Fibroblast of upper back skin (primary cell): ENCODE results near the gene SUSD2.
"Not testable (repeated sequence)": the region's sequence is repeated elsewhere in the genome, so short reads cannot be mapped to it uniquely, and the experiment has no call there.

ENCODE experiments used
- DNase-seq: peaks from one replicate; pipeline ENCODE4 v3.0.0-alpha.2; 2013

SUSD2 gene

GRCh38 chr22:24178021-24178431 is 3.3 kb upstream of the SUSD2 start:
- no peak for DNase-seq

- peak; percentile 9 for DNase-seq
Measured at GRCh38 chr22:24178502-24179440, 2.5 kb upstream of the SUSD2 start.

GRCh38 chr22:24179478-24180210 is 1.6 kb upstream of the SUSD2 start:
- no peak for DNase-seq

- no peak for DNase-seq
Measured at GRCh38 chr22:24180316-24181087, 785 bp upstream of the SUSD2 start.

- no peak for DNase-seq
Measured at GRCh38 chr22:24181996-24182899, 961 bp downstream of the SUSD2 start.

GRCh38 chr22:24182900-24183246 is 1.6 kb downstream of the SUSD2 start:
- not testable (repeated sequence) for DNase-seq

GRCh38 chr22:24183321-24184031 is 2.2 kb downstream of the SUSD2 start:
- no peak for DNase-seq

GRCh38 chr22:24184057-24184798 is 2.9 kb downstream of the SUSD2 start:
- DNase-seq, result no peak

GRCh38 chr22:24185001-24185500 is 3.8 kb downstream of the SUSD2 start:
- no peak for DNase-seq

- no peak for DNase-seq
Measured at GRCh38 chr22:24185501-24186351, 4.4 kb downstream of the SUSD2 start.

- DNase-seq, result no peak
Measured at GRCh38 chr22:24186352-24186740, 5.1 kb downstream of the SUSD2 start.

GRCh38 chr22:24186892-24187670 is 5.8 kb downstream of the SUSD2 start:
- no peak for DNase-seq

- DNase-seq, result no peak
Measured at GRCh38 chr22:24187731-24188644, 6.7 kb downstream of the SUSD2 start.

- DNase-seq, result no peak
Measured at GRCh38 chr22:24188705-24189248, 7.5 kb downstream of the SUSD2 start.

- peak; percentile 43 for DNase-seq
Measured at GRCh38 chr22:24189249-24190158, 8.2 kb downstream of the SUSD2 start.

- DNase-seq, result no peak
Measured at GRCh38 chr22:24190159-24190540, 8.9 kb downstream of the SUSD2 start.
